HEK293 (cell line): ENCODE data around the gene AP5Z1.

Experiments used
- CTCF ChIA-PET: fragments of 350-600 bp; formaldehyde crosslinking; extraction: SDS; loops from one replicate; lab custom pipeline; 2021; ENCODE audit warnings: antibody characterized with exemption; lab: Yijun Ruan, JAX
- POLR2A ChIA-PET: fragments of 300-600 bp; formaldehyde crosslinking; extraction: SDS; loops from one replicate; lab custom pipeline; 2020; ENCODE audit warnings: antibody characterized with exemption, inconsistent platforms; lab: Yijun Ruan, JAX
- H3K27ac ChIP-seq: fragments of 200-500 bp; sonication (Bioruptor generic); 2 replicates; pipeline ENCODE4 v1.5.1; 2014; ENCODE audit warnings: low read depth, low read length, control low read depth, inconsistent platforms; ENCODE audit errors: extremely low read depth
- H3K36me3 ChIP-seq, 2 experiments: fragments of 200-500 bp in 1 of 2; sonication (Bioruptor generic) in 1 of 2; 1 replicate in 1 of 2; 2 replicates in 1 of 2; pipeline ENCODE4 v1.5.1; 2014 to 2017; ENCODE audit warnings: inconsistent platforms in 2 of 2, low read length in 2 of 2; ENCODE audit not compliant: control insufficient read depth in 2 of 2, insufficient read depth in 1 of 2
- H3K4me1 ChIP-seq: fragments of 200-500 bp; sonication (Bioruptor generic); 2 replicates; pipeline ENCODE4 v1.5.1; 2014; ENCODE audit warnings: mild to moderate bottlenecking, low read length, inconsistent platforms; ENCODE audit not compliant: control insufficient read depth, insufficient read depth
- H3K4me3 ChIP-seq: 2 replicates; pipeline ENCODE4 v1.5.1; 2011; ENCODE audit warnings: low read depth, mild to moderate bottlenecking, control low read depth, low read length, moderate library complexity
- H3K9me3 ChIP-seq: fragments of 200-500 bp; sonication (Bioruptor generic); 2 replicates; pipeline ENCODE4 v1.5.1; 2014; ENCODE audit warnings: low read depth, low read length, inconsistent platforms; ENCODE audit not compliant: control insufficient read depth, insufficient read depth
- ATF2 ChIP-seq: fragments of 450-650 bp; formaldehyde crosslinking; IDR thresholded peaks from 2 replicates; pipeline ENCODE4 v1.5.1; 2016; ENCODE audit warnings: missing biosample characterization, missing genetic modification characterization, low read depth
- GLIS1 ChIP-seq: fragments of 450-650 bp; formaldehyde crosslinking; IDR thresholded peaks from 2 replicates; pipeline ENCODE4 v1.5.1; 2016; ENCODE audit warnings: missing biosample characterization, missing genetic modification characterization
- GLIS2 ChIP-seq: fragments of 450-650 bp; formaldehyde crosslinking; IDR thresholded peaks from 2 replicates; pipeline ENCODE4 v1.5.1; 2016; ENCODE audit warnings: missing biosample characterization, missing genetic modification characterization
- KLF1 ChIP-seq: fragments of 450-650 bp; formaldehyde crosslinking; IDR thresholded peaks from 2 replicates; pipeline ENCODE4 v1.5.1; 2016; ENCODE audit warnings: missing biosample characterization, missing genetic modification characterization
- OSR2 ChIP-seq: fragments of 450-650 bp; formaldehyde crosslinking; IDR thresholded peaks from 2 replicates; pipeline ENCODE4 v1.5.1; 2016; ENCODE audit warnings: missing biosample characterization, missing genetic modification characterization
- REST ChIP-seq: fragments of 450-650 bp; formaldehyde crosslinking; IDR thresholded peaks from 2 replicates; pipeline ENCODE4 v1.5.1; 2016; ENCODE audit warnings: missing biosample characterization, missing genetic modification characterization
- ZBTB11 ChIP-seq: fragments of 450-650 bp; formaldehyde crosslinking; conservative IDR thresholded peaks from 2 replicates; pipeline ENCODE4 v1.5.1; 2016; ENCODE audit warnings: low read depth, missing biosample characterization, missing genetic modification characterization
- ZBTB6 ChIP-seq: fragments of 450-650 bp; formaldehyde crosslinking; IDR thresholded peaks from 2 replicates; pipeline ENCODE4 v1.5.1; 2017; ENCODE audit warnings: missing biosample characterization, missing genetic modification characterization
- ZNF10 ChIP-seq: fragments of 450-650 bp; formaldehyde crosslinking; IDR thresholded peaks from 2 replicates; pipeline ENCODE4 v1.5.1; 2017; ENCODE audit warnings: missing biosample characterization, missing genetic modification characterization
- ZNF112 ChIP-seq: fragments of 450-650 bp; formaldehyde crosslinking; IDR thresholded peaks from 2 replicates; pipeline ENCODE4 v1.5.0; 2017; ENCODE audit warnings: missing biosample characterization, missing genetic modification characterization
- ZNF133 ChIP-seq: fragments of 450-650 bp; formaldehyde crosslinking; IDR thresholded peaks from 2 replicates; pipeline ENCODE4 v1.5.1; 2016; ENCODE audit warnings: missing biosample characterization, missing genetic modification characterization
- ZNF146 ChIP-seq: fragments of 450-650 bp; formaldehyde crosslinking; IDR thresholded peaks from 2 replicates; pipeline ENCODE4 v1.5.1; 2016; ENCODE audit warnings: missing biosample characterization, missing genetic modification characterization
- ZNF274 ChIP-seq, 2 experiments: fragments of 200-500 bp in 1 of 2; fragments of 450-650 bp in 1 of 2; sonication (Bioruptor generic) in 1 of 2; formaldehyde crosslinking in 1 of 2; IDR thresholded peaks; 2 replicates each; pipeline versions ENCODE4 v1.5.1 to v1.6.1; 2014 to 2016; ENCODE audit warnings: borderline replicate concordance in 1 of 2, inconsistent platforms in 1 of 2, low read length in 1 of 2, missing biosample characterization in 1 of 2, missing genetic modification characterization in 1 of 2
- ZNF292 ChIP-seq: fragments of 450-650 bp; formaldehyde crosslinking; IDR thresholded peaks from 2 replicates; pipeline ENCODE4 v1.5.1; 2016; ENCODE audit warnings: low read depth, missing biosample characterization, missing genetic modification characterization, borderline replicate concordance
- ZNF335 ChIP-seq: fragments of 450-650 bp; formaldehyde crosslinking; conservative IDR thresholded peaks from 2 replicates; pipeline ENCODE4 v1.5.1; 2016; ENCODE audit warnings: missing biosample characterization, missing genetic modification characterization
- ZNF449 ChIP-seq: fragments of 450-650 bp; formaldehyde crosslinking; IDR thresholded peaks from 2 replicates; pipeline ENCODE4 v1.5.1; 2017; ENCODE audit warnings: missing biosample characterization, mild to moderate bottlenecking, missing genetic modification characterization, moderate library complexity
- ZNF654 ChIP-seq: fragments of 450-650 bp; formaldehyde crosslinking; IDR thresholded peaks from 2 replicates; pipeline ENCODE4 v1.5.1; 2016; ENCODE audit warnings: low read depth, missing biosample characterization, missing genetic modification characterization
- ZNF658 ChIP-seq: fragments of 450-650 bp; formaldehyde crosslinking; IDR thresholded peaks from 2 replicates; pipeline ENCODE4; 2016; ENCODE audit warnings: missing biosample characterization, missing genetic modification characterization
- ZNF777 ChIP-seq: fragments of 450-650 bp; formaldehyde crosslinking; IDR thresholded peaks from 2 replicates; pipeline ENCODE4 v1.5.1; 2017; ENCODE audit warnings: missing biosample characterization, missing genetic modification characterization, borderline replicate concordance
- ZNF843 ChIP-seq: fragments of 450-650 bp; formaldehyde crosslinking; IDR thresholded peaks from 2 replicates; pipeline ENCODE4 v1.5.1; 2016; ENCODE audit warnings: missing biosample characterization, missing genetic modification characterization

AP5Z1 gene

GRCh38 chr7:4753598-4754432 lies 21.6 kb upstream of the AP5Z1 start (continued):
- no peak for TF ChIP-seq ATF2
- TF ChIP-seq ZNF10 (tag by site-specific recombination) = no peak
- TF ChIP-seq ZBTB6 (tag by site-specific recombination) = no peak
- no peak for TF ChIP-seq REST
- no peak for TF ChIP-seq ZBTB11 (tag by site-specific recombination)
- TF ChIP-seq OSR2 (tag by site-specific recombination) = no peak
- TF ChIP-seq KLF1 (tag by site-specific recombination) = peak; percentile 60
- no peak for TF ChIP-seq ZNF777 (tag by site-specific recombination)
- TF ChIP-seq GLIS2 (tag by site-specific recombination) = peak; percentile 71
- TF ChIP-seq GLIS1 = peak; percentile 74
- no peak for TF ChIP-seq ZNF843 (tag by site-specific recombination)
- no peak for TF ChIP-seq ZNF658 (tag by site-specific recombination)
- no peak for TF ChIP-seq ZNF146 (tag by site-specific recombination)
- peak; percentile 52; the same call in 1 of the 2 replicates for TF ChIP-seq ZNF654 (tag by site-specific recombination)

GRCh38 chr7:4754433-4755010 lies 20.9 kb upstream of the AP5Z1 start:
- no peaks in the 10 kb centered on the region for H3K9me3 ChIP-seq
- ChIA-PET CTCF (interaction anchor here (0.5 to 1.9 kb wide), 15 partner anchors 9 to 487 kb away, joined by 3 to 7 read pairs (median 4); no protein-coding TSS in a partner anchor), POLR2A (no interaction called here)
- no peak overlapping the region for H3K27ac ChIP-seq
- H3K36me3 ChIP-seq = peaks cover 16 to 57% of the 10 kb centered on the region in 2 experiments; a peak in 2 of 3 replicates
- no peak overlapping the region for H3K4me3 ChIP-seq
- H3K4me1 ChIP-seq = no peaks in the 10 kb centered on the region
- no peak for TF ChIP-seq ZNF335 (tag by site-specific recombination)
- TF ChIP-seq ZNF292 = no peak
- TF ChIP-seq ZNF133 (tag by site-specific recombination) = no peak
- TF ChIP-seq ZNF274 (IDR thresholded peaks at IDR 0.05; ENCODE audit: low read length) = no peak
- TF ChIP-seq ZNF274 (tag by site-specific recombination; IDR thresholded peaks at IDR 0.05; ENCODE audit: borderline replicate concordance) = no peak
- no peak for TF ChIP-seq ZNF10 (tag by site-specific recombination)
- no peak for TF ChIP-seq ZNF112 (tag by site-specific recombination)
- TF ChIP-seq ZNF449 = no peak
